GM12865 (cell line): ENCODE measurements around the gene GBX1.

Experiments used
- DNase-seq: peaks from one replicate; pipeline ENCODE4 v3.0.0; 2010; ENCODE audit warnings: low read depth
- H3K4me3 ChIP-seq: 2 replicates; pipeline ENCODE4 v1.5.1; 2011; ENCODE audit warnings: mild to moderate bottlenecking, low read depth, low read length, control low read depth
- CTCF ChIP-seq: IDR thresholded peaks from 2 replicates; pipeline ENCODE4 v1.5.1; 2011; ENCODE audit warnings: low read length, control low read depth, low read depth, inconsistent platforms; ENCODE audit not compliant: insufficient read depth; ENCODE audit errors: missing control alignments

Gene GBX1

GRCh38 chr7:151178236-151178635 lies 10.7 kb upstream of the GBX1 start:
- TF ChIP-seq CTCF, result no peak
- DNase-seq, result no peak

GRCh38 chr7:151177310-151177709 lies 9.8 kb upstream of the GBX1 start:
- no peak for DNase-seq
- no peak for TF ChIP-seq CTCF
- H3K4me3 ChIP-seq, result no peak overlapping the region

More at GRCh38 chr7:151178236-151178635, 10.7 kb upstream of the GBX1 start:
- no peak overlapping the region for H3K4me3 ChIP-seq

DNA sequence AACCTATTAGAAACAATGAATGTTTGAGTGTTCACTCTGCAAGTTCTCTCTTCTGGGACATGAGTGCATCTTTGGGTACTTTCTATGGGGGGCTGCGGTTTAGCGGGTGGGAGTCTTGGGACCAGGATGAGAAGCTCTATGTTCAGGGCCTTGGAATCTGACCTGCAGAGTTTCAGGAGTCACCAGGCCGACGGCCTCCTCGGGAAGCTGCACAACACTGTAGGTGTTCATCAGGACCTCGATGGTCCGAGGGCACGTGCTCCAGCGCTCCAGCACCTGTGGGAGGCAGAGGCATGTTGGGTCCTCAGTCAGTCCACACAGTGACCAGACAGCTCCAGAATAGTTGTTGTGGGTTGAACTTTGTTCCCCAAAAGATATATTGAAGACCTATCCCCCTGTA lies 8.9 kb upstream of the GBX1 start:
- TF ChIP-seq CTCF, result no peak
- DNase-seq, result no peak
- no peak overlapping the region for H3K4me3 ChIP-seq

DNA sequence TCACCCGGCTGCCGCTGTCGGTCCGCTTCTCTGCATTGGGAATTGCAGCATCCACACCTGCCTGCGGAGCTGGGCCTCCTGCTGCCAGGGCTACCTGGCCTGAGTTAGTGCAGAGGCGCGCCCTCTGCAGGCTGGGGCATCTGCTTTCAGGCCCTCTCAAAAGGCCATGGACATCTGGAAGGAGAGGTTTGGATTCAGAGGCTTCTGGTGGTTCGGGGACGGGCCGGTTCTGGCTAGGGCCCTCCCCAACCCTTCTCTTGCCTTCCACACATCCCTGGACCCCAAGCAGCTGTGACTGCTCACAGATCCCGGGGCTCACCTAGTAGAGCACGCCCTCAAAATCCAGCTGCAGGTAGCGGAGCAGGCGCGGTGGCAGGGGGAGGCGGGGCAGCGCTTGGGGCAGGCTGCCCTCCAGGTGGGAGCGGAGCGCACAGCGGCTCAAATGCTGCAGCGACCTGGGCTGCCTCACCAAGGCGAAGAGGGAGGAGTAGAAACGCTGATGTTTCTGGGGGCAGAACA lies 8.4 kb upstream of the GBX1 start:
- H3K4me3 ChIP-seq, result no peak overlapping the region
- no peak for DNase-seq
- TF ChIP-seq CTCF, result no peak

DNA sequence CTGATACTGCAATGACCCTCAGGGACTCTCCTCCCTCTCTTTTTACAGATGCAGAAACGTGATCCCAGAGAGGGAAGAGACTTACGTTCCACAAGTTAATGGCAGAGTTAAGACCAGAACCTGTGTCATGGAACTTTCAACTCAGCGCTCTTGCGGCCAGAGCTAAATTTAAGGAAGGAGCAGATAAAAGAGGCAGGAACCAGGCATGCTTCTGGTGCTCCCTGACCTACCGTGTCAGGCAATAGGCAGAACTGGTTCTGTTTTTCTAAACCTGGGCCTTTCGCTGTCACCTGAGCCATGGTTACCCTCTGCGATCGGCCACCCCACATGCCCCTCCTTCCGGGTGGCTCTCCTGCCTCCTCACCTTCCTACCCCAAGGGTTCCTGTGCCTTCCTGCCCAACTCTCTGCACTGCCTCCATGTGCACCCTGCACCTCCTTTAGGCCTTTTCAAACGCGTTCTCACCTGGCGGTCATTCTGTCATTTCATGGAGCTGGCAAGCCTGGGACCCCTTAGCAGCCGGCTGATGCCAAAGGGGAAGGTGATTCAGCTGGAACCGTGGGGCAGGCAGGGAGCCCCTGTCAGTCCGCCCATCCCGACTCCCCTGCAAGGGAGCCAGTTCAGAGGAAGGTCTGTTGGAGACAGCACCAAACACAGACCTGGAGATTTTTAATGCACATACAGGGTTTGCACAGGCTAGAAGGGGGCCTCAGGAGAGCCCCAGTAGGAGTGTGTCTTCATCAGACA lies 7.7 kb upstream of the GBX1 start:
- TF ChIP-seq CTCF, result no peak
- H3K4me3 ChIP-seq, result no peak overlapping the region
- DNase-seq, result no peak

DNA sequence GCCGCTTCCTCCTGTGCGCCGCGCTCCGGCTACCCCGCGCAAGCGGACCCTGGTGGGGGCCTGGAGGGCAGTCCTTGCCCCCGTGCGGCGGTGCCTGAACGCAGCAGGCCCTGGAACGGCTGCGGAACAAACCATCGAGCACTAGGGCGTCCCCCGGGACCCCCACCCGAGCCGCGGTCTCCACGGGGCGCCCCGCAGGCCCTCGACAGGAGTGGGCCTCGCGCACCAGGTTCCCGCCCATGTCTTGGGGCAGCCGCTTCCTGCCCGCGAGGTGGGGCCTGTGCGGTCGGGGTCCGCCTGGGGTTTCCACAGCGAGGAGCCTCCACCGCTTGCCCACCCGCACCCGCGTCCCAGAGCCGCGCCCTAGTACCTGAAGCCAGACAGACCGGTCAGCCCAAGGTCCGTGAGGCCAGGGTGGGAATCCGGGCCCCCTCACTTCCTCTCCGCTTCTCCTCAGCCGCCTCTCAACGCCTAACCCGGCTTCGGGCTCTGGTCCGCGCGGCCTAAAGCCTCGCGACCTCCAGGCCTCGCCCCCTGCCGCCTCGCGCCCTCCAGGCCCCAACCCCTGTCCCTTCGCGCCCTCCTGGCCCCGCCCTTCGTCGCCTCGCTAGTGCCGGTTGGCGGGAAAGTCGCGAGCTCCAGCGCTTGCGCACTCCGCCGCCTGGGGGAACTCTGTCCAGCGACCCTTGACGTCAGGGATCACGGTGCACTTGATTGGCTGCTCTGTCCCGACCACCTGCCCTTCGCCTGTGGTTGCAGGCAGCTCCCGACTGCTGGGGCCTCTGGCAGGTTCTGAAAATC lies 7.0 kb upstream of the GBX1 start:
- TF ChIP-seq CTCF, result no peak
- no peak for DNase-seq
- H3K4me3 ChIP-seq, result no peak overlapping the region
